Astrocyte (in vitro differentiated cells and primary cell): ENCODE data around the gene BAZ1B.

Source experiments
- EZH2 ChIP-seq: IDR thresholded peaks from 2 replicates; pipeline ENCODE4 v1.6.1; 2012; ENCODE audit warnings: mild to moderate bottlenecking, low read length, inconsistent platforms; ENCODE audit not compliant: insufficient read depth
- TF ChIP-seq, protein P1 (sequence below): IDR thresholded peaks from 2 replicates; pipeline ENCODE4 v1.5.1; 2011; ENCODE audit warnings: low read depth, mild to moderate bottlenecking, inconsistent platforms, low read length, moderate library complexity; ENCODE audit not compliant: insufficient read depth

DNA sequence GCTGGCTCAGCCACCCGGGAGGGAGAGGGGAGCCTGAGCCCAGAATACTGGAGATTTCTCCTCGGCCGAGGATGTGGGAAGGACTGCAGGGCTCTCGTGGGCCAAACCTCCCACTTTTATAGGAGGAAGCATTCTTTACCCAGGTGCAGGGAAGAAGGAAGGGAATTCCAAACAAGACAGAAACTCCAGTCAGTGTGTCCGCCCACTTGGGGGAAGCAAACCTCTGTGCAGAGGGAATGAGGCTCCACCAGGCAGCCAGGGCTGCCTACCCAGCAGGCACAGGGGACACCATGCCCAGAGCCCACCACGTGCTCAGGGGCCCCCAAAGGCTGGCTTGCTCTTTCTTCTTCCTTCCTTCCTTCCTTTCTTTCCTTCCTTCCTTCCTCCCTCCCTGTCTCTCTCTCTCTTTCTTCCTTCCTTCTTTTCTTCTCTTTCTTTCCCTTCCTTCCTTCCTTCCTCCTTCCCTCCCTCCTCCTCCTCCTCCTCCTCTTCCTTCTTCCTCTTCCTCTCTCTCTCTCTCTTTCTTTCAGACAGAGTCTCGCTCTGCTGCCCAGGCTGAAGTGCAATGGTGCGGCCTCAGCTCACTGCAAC, 103.9 kb downstream of the BAZ1B start:
- TF ChIP-seq, protein P1, sequence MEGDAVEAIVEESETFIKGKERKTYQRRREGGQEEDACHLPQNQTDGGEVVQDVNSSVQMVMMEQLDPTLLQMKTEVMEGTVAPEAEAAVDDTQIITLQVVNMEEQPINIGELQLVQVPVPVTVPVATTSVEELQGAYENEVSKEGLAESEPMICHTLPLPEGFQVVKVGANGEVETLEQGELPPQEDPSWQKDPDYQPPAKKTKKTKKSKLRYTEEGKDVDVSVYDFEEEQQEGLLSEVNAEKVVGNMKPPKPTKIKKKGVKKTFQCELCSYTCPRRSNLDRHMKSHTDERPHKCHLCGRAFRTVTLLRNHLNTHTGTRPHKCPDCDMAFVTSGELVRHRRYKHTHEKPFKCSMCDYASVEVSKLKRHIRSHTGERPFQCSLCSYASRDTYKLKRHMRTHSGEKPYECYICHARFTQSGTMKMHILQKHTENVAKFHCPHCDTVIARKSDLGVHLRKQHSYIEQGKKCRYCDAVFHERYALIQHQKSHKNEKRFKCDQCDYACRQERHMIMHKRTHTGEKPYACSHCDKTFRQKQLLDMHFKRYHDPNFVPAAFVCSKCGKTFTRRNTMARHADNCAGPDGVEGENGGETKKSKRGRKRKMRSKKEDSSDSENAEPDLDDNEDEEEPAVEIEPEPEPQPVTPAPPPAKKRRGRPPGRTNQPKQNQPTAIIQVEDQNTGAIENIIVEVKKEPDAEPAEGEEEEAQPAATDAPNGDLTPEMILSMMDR, result no peak
- no peak for TF ChIP-seq EZH2
